Measurements from ENCODE around the gene TFF1.

Gene TFF1

GRCh38 chr21:42314616-42315295 lies 51.6 kb downstream of the TFF1 start:
- no peak for DNase-seq

- no peak for DNase-seq
Measured at GRCh38 chr21:42313501-42313969, 52.8 kb downstream of the TFF1 start.

- no peak for DNase-seq
Measured at GRCh38 chr21:42312626-42313104, 53.7 kb downstream of the TFF1 start.
